HG02571 (cell line): Measurements from ENCODE around the gene TGFBR3.
"Not testable (repeated sequence)": the region's sequence is repeated elsewhere in the genome, so short reads cannot be mapped to it uniquely, and the experiment has no call there.

Experiments used
- ATAC-seq: cut with Tn5 transposase; IDR thresholded peaks from one replicate; pipeline ENCODE4 v1.9.1; 2021; ENCODE audit warnings: mild to moderate bottlenecking, moderate library complexity; ENCODE audit not compliant: unreplicated experiment

The TGFBR3 gene

GRCh38 chr1:91666651-91667050 lies 219.3 kb downstream of the TGFBR3 start:
- not testable (repeated sequence) for ATAC-seq

GRCh38 chr1:91661121-91661520 lies 224.8 kb downstream of the TGFBR3 start:
- ATAC-seq = no peak

GRCh38 chr1:91660708-91661107 lies 225.2 kb downstream of the TGFBR3 start:
- ATAC-seq = no peak

GRCh38 chr1:91655912-91656449 lies 230.0 kb downstream of the TGFBR3 start:
- ATAC-seq = no peak

- ATAC-seq = no peak
These were observed 232.8 kb downstream of the TGFBR3 start for GRCh38 chr1:91653183-91653582.

GRCh38 chr1:91651661-91652071 lies 234.3 kb downstream of the TGFBR3 start:
- ATAC-seq = no peak

- ATAC-seq = no peak
These were observed 234.7 kb downstream of the TGFBR3 start for GRCh38 chr1:91651243-91651642.

- ATAC-seq = no peak
These were observed 235.2 kb downstream of the TGFBR3 start for GRCh38 chr1:91650764-91651163.

GRCh38 chr1:91647061-91647460 lies 238.9 kb downstream of the TGFBR3 start:
- no peak for ATAC-seq

- no peak for ATAC-seq
These were observed 240.9 kb downstream of the TGFBR3 start for GRCh38 chr1:91645031-91645430.

GRCh38 chr1:91643431-91643830 lies 242.5 kb downstream of the TGFBR3 start:
- ATAC-seq = no peak

- no peak for ATAC-seq
These were observed 244.9 kb downstream of the TGFBR3 start for GRCh38 chr1:91640877-91641526.

- ATAC-seq = no peak
These were observed 248.4 kb downstream of the TGFBR3 start for GRCh38 chr1:91637539-91637994.

- ATAC-seq = no peak
These were observed 250.2 kb downstream of the TGFBR3 start for GRCh38 chr1:91635763-91636162.

- no peak for ATAC-seq
These were observed 252.5 kb downstream of the TGFBR3 start for GRCh38 chr1:91633438-91633837.

GRCh38 chr1:91631718-91632330 lies 254.1 kb downstream of the TGFBR3 start:
- ATAC-seq = no peak

GRCh38 chr1:91630803-91631202 lies 255.1 kb downstream of the TGFBR3 start:
- ATAC-seq = no peak
